Activated naive CD8-positive, alpha-beta T cell (primary cell): ENCODE measurements around the gene TIMM50.
A peak's percentile ranks its signal among the peaks of the same experiment; 100 is the strongest.

Experiments
- H3K27ac Mint-ChIP-seq: one replicate; pipeline ENCODE4 v1.8.0; 2021; ENCODE audit warnings: mixed read lengths
- H3K27me3 Mint-ChIP-seq: one replicate; pipeline ENCODE4 v1.8.0; 2021; ENCODE audit warnings: mixed read lengths
- H3K36me3 Mint-ChIP-seq: one replicate; pipeline ENCODE4 v1.8.0; 2021; ENCODE audit warnings: mixed read lengths
- H3K4me1 Mint-ChIP-seq: one replicate; pipeline ENCODE4 v1.8.0; 2021; ENCODE audit warnings: low read depth, mixed read lengths
- H3K4me3 Mint-ChIP-seq: one replicate; pipeline ENCODE4 v1.8.0; 2021; ENCODE audit warnings: mild to moderate bottlenecking, mixed read lengths
- H3K9me3 Mint-ChIP-seq: one replicate; pipeline ENCODE4 v1.8.0; 2021; ENCODE audit warnings: low read depth, mixed read lengths

Gene TIMM50

DNA sequence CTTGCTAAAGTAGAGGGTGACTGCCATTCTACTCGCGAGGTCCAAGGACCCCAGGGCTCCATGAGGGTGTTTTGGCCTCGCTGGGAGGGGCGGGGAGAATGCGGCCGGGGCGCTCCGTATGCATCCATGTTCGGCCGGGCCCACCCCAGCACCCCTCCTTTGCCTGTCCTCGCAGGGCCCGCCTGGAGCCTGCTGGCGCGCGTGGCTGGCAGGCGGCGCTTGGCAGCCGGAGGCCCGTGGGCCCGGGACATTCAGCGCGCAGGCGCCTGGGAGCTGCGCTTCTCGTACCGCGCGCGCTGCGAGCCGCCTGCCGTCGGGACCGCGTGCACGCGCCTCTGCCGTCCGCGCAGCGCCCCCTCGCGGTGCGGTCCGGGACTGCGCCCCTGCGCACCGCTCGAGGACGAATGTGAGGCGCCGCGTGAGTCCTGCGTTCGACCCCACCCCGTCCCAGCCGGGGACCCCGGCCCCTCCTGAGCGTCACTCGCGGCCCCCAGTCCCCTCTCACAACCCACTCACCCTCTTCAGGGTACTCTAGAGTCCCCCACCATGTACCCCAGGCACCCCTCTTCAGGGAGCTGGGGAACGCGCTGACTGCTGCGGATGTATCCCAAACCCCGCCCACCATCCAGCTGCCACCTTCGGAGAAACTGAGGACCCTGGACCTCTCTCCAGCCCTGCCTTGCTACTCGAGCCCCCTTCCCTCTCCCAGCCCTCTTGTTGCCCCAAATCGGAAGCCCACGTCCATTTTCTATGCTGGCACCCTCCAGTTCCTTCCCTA lies 22.2 kb downstream of the TIMM50 start:
- peaks cover 30% of the 10 kb centered on the region for H3K27me3 Mint-ChIP-seq
- no peaks in the 10 kb centered on the region for H3K36me3 Mint-ChIP-seq
- no peak overlapping the region for H3K27ac Mint-ChIP-seq
- no peaks in the 10 kb centered on the region for H3K9me3 Mint-ChIP-seq
- peak overlapping the region; percentile 38 for H3K4me3 Mint-ChIP-seq
- peaks cover 30% of the 10 kb centered on the region for H3K4me1 Mint-ChIP-seq

DNA sequence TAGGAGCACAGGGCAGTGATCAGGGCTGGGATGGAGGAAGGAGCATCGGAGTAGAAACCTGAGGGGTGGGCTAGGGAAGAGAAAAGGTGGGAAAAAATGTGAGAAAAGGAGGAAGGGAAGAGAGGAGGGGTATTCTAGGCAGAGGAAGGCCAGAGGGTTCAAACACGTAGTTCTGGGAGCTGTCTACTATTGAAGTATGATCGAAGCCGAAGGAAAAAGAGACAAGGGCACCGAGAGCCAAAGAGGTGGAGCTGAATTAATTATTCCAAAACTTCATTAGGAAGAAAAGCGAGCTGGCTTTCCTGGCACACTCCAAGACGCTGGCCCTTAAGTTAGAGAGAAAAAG lies 25.9 kb downstream of the TIMM50 start:
- H3K27me3 Mint-ChIP-seq, result peaks cover 16% of the 10 kb centered on the region
- H3K9me3 Mint-ChIP-seq, result no peaks in the 10 kb centered on the region
- peaks cover 19% of the 10 kb centered on the region for H3K4me1 Mint-ChIP-seq
- no peak overlapping the region for H3K27ac Mint-ChIP-seq
- peak overlapping the region; percentile 64 for H3K4me3 Mint-ChIP-seq
- no peaks in the 10 kb centered on the region for H3K36me3 Mint-ChIP-seq

DNA sequence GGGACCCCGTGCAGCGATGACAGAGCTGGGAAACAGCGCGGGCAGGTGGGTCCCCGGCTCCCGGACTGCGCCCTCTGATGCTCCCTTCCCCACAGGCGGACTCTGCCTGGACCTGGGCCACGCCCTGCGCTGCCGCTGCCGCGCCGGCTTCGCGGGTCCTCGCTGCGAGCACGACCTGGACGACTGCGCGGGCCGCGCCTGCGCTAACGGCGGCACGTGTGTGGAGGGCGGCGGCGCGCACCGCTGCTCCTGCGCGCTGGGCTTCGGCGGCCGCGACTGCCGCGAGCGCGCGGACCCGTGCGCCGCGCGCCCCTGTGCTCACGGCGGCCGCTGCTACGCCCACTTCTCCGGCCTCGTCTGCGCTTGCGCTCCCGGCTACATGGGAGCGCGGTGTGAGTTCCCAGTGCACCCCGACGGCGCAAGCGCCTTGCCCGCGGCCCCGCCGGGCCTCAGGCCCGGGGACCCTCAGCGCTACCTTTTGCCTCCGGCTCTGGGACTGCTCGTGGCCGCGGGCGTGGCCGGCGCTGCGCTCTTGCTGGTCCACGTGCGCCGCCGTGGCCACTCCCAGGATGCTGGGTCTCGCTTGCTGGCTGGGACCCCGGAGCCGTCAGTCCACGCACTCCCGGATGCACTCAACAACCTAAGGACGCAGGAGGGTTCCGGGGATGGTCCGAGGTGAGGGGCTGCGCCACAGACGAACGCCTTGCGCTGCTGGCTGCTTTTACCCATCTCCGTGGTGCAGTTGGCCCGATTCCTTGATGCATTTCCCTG lies 26.5 kb downstream of the TIMM50 start:
- no peaks in the 10 kb centered on the region for H3K36me3 Mint-ChIP-seq
- H3K4me3 Mint-ChIP-seq, result peak overlapping the region; percentile 86
- peaks cover 15% of the 10 kb centered on the region for H3K27me3 Mint-ChIP-seq
- H3K27ac Mint-ChIP-seq, result no peak overlapping the region
- no peaks in the 10 kb centered on the region for H3K9me3 Mint-ChIP-seq
- peaks cover 19% of the 10 kb centered on the region for H3K4me1 Mint-ChIP-seq

DNA sequence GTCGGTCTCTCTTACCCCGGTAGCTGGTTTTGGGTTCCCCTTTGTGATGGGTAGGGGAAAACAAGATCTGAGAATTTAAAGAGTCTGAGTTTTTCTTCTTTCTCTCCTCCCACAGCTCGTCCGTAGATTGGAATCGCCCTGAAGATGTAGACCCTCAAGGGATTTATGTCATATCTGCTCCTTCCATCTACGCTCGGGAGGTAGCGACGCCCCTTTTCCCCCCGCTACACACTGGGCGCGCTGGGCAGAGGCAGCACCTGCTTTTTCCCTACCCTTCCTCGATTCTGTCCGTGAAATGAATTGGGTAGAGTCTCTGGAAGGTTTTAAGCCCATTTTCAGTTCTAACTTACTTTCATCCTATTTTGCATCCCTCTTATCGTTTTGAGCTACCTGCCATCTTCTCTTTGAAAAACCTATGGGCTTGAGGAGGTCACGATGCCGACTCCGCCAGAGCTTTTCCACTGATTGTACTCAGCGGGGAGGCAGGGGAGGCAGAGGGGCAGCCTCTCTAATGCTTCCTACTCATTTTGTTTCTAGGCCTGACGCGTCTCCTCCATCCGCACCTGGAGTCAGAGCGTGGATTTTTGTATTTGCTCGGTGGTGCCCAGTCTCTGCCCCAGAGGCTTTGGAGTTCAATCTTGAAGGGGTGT lies 27.2 kb downstream of the TIMM50 start:
- H3K4me1 Mint-ChIP-seq, result peaks cover 19% of the 10 kb centered on the region
- peaks cover 15% of the 10 kb centered on the region for H3K27me3 Mint-ChIP-seq
- no peaks in the 10 kb centered on the region for H3K36me3 Mint-ChIP-seq
- no peak overlapping the region for H3K27ac Mint-ChIP-seq
- no peaks in the 10 kb centered on the region for H3K9me3 Mint-ChIP-seq
- H3K4me3 Mint-ChIP-seq, result peak overlapping the region; percentile 86

DNA sequence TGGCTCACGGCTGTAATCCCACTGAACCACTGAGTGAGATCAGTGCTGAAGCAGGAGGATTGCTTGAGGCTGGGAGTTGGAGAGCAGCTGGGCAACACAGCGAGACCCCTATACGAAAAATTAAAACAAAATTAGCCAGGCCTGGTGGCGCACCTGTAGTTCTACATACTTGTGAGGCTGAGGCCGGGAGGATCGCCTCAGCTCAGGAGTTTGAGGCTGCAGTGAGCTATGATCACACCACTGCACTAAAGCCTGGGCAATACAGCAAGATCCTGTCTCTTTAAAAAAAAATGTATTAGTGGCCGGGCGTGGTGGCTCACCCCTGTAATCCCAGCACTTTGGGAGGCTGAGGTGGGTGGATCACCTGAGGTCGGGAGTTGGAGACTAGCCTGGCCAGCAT lies 28.0 kb downstream of the TIMM50 start:
- Mint-ChIP-seq H3K4me1 (peaks cover 12% of the 10 kb centered on the region), H3K27me3 (peaks cover 17% of the 10 kb centered on the region), H3K4me3 (peak overlapping the region; percentile 86), H3K36me3 (no peaks in the 10 kb centered on the region), H3K27ac (no peak overlapping the region), H3K9me3 (no peaks in the 10 kb centered on the region)

DNA sequence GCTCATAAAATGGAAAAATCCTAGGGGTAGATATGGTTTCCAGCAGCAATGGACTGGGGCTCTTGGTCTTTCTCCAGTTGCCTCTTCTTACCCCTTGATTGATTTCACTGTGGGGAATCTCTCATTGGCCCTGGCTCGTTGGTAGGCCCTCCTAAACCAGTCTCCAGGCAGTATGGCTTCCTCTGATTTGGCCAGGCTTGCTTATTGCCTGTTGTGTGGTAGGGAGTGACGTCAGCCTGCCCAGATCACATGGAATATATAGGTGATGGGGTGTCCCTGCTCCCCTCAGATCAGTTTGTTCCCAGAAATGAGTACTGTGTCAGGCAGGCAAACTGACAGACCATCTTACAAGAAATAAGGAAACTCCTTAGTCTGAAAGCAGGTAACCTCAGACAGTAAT lies 28.6 kb downstream of the TIMM50 start:
- H3K4me1 Mint-ChIP-seq, result peaks cover 11% of the 10 kb centered on the region
- H3K4me3 Mint-ChIP-seq, result no peak overlapping the region
- peaks cover 18% of the 10 kb centered on the region for H3K27me3 Mint-ChIP-seq
- no peaks in the 10 kb centered on the region for H3K9me3 Mint-ChIP-seq
- H3K36me3 Mint-ChIP-seq, result no peaks in the 10 kb centered on the region
- H3K27ac Mint-ChIP-seq, result no peak overlapping the region

DNA sequence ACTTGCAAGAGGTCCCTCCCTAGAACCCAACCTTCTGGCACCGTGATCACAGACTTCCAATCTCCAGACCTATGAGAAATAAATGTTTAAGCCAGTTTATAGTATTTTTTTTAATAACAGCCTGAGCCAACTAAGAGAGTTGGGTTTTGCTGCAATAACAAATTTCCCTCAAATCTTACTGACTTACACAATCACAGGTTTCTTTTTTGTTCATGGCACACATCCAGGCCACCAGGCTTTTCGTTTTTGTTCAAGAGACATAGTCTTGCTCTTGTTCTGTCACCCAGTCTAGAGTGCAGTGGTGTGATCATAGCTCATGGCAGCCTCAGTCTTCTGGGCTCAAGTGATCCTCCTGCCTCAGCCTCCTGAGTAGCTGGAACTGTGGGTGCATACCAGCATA lies 32.4 kb downstream of the TIMM50 start:
- H3K9me3 Mint-ChIP-seq, result no peaks in the 10 kb centered on the region
- peaks cover 10% of the 10 kb centered on the region for H3K4me1 Mint-ChIP-seq
- no peak overlapping the region for H3K27ac Mint-ChIP-seq
- H3K36me3 Mint-ChIP-seq, result no peaks in the 10 kb centered on the region
- H3K4me3 Mint-ChIP-seq, result no peak overlapping the region
- H3K27me3 Mint-ChIP-seq, result peaks cover 24% of the 10 kb centered on the region

DNA sequence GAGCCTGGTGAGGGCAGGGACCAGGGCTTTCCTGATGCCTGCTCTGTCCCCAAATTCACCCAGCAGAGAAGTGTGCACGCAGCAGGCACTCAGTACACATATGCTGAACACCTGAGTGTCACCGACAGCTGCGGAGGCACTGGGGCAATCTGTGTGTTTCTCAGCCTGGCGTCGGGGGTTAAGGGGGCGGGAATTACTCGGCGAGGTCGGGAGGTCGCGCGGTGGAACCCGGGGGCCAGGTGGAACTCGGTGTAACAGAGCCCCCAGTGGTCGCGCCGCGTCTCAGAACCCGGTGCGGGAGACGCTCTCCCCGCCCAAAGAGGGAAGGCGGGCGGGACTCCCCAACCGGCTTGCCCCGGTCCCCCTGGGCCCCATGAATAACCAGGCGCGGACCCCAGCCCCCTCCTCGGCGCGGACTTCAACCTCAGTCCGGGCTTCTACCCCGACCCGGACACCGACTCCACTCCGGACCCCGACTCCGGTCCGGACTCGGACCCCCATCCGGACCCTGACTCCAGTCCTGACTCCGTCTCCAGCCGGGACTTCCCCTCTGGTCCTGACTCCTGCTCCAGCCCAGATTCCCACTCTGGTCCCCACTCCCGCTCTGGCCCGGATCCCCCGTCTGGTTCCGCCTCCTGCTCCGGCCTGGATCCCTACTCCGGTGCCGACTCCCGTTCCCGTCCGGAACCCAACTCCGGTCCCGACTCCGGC lies 34.4 kb downstream of the TIMM50 start, which contains the start of gene SELENOV:
TSS of gene SELENOV (plus strand) at position 300 of the 711 bp plus-strand sequence. CDS start at position 374, 74 bp downstream.
- H3K27ac Mint-ChIP-seq, result no peak within 1 kb of the TSS
- peaks cover 9% of the 10 kb centered on the region for H3K4me1 Mint-ChIP-seq
- H3K4me3 Mint-ChIP-seq, result peak within 1 kb of the TSS; percentile 83
- no peaks in the 10 kb centered on the region for H3K36me3 Mint-ChIP-seq
- H3K9me3 Mint-ChIP-seq, result no peaks in the 10 kb centered on the region
- H3K27me3 Mint-ChIP-seq, result peaks cover 19% of the 10 kb centered on the region

DNA sequence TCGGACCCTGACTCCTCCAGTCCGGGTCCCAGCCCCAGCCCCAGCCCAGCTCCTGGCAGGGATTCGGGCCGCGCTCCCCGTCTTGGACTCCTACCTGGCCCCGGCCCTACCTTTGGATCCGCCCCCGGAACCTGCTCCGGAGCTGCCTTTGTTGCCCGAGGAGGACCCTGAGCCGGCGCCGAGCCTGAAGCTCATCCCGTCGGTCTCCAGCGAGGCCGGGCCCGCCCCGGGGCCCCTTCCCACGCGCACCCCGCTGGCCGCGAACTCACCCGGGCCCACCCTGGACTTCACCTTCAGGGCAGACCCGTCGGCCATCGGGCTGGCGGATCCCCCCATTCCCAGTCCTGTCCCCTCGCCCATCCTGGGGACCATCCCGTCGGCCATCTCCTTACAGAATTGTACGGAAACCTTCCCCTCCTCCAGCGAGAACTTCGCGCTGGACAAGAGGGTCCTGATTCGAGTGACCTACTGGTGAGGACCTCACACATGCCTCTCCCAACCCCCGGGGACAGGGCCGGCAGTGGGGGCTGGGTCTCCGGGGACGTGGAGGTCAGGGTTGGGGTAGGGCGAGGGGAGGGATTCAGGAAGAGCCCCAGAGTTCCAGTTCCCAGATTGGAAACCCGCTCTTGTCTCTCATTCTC lies 35.0 kb downstream of the TIMM50 start:
- no peaks in the 10 kb centered on the region for H3K36me3 Mint-ChIP-seq
- peak overlapping the region; percentile 83 for H3K4me3 Mint-ChIP-seq
- H3K27ac Mint-ChIP-seq, result no peak overlapping the region
- H3K4me1 Mint-ChIP-seq, result peaks cover 9% of the 10 kb centered on the region
- H3K9me3 Mint-ChIP-seq, result no peaks in the 10 kb centered on the region
- H3K27me3 Mint-ChIP-seq, result peaks cover 19% of the 10 kb centered on the region

DNA sequence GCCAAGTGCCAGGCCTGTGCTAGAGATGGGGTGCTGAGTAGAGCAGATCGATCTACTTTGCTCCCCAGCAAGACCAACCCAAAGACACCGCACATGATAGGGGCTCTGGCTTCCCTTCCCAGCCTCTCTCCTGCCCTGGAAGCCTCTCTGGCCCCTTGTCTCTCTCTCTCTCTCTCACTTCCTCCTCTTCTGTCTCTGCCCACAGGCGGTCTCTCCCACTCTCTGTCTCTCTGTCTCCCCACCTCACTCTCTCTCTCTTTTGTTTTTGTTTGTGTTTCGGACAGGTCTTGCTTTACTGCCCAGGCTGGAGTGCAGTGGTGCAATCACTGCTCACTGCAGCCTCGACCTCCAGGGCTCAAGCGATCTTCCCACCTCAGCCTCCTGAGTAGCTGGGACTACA lies 35.6 kb downstream of the TIMM50 start:
- Mint-ChIP-seq H3K27ac (peak overlapping the region; percentile 28), H3K27me3 (peaks cover 19% of the 10 kb centered on the region), H3K9me3 (no peaks in the 10 kb centered on the region), H3K36me3 (no peaks in the 10 kb centered on the region), H3K4me1 (peaks cover 9% of the 10 kb centered on the region), H3K4me3 (peak overlapping the region; percentile 79)

DNA sequence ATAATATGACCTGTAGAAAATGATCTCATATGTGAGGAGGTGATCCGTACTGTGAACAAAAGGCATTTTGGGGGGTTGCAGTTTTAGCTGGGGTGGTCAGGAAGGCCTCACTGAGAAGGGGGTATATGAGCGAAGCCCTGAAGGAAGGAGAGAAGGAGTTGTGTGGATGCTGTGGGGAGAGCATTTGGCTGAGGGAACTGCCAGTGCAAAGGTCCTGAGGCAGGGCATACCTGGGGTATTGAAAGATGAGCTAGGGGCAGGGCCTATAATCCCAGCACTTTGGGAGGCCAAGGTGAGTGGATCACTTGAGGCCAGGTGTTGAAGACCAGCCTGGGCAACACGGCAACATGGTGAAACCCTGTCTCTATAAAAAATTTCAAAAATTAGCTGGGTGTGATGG lies 36.8 kb downstream of the TIMM50 start:
- H3K4me3 Mint-ChIP-seq, result peak overlapping the region; percentile 38
- H3K27me3 Mint-ChIP-seq, result peaks cover 19% of the 10 kb centered on the region
- H3K4me1 Mint-ChIP-seq, result peaks cover 9% of the 10 kb centered on the region
- H3K27ac Mint-ChIP-seq, result no peak overlapping the region
- no peaks in the 10 kb centered on the region for H3K36me3 Mint-ChIP-seq
- H3K9me3 Mint-ChIP-seq, result no peaks in the 10 kb centered on the region

DNA sequence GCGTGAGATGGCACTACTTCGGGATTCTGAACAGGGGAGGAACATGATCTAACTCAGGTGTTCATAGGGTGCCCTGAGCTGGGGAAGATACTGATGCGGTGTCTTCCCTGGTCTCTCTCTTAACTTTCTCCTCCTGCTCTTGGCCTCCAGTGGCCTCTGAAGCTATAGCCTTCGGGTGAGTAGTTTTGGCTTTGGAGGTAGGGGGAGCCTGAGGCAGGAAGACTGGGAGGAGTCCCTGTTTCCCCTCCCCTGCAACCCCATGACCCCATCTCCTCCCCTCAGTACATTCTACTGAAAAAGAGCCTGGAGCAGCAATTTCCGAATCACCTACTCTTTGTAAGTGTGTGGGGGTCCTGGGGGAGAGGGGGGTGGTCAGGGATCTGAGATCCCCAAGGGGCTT lies 37.8 kb downstream of the TIMM50 start:
- no peaks in the 10 kb centered on the region for H3K36me3 Mint-ChIP-seq
- H3K4me1 Mint-ChIP-seq, result peaks cover 9% of the 10 kb centered on the region
- H3K27me3 Mint-ChIP-seq, result peaks cover 15% of the 10 kb centered on the region
- H3K27ac Mint-ChIP-seq, result no peak overlapping the region
- no peak overlapping the region for H3K4me3 Mint-ChIP-seq
- no peaks in the 10 kb centered on the region for H3K9me3 Mint-ChIP-seq

DNA sequence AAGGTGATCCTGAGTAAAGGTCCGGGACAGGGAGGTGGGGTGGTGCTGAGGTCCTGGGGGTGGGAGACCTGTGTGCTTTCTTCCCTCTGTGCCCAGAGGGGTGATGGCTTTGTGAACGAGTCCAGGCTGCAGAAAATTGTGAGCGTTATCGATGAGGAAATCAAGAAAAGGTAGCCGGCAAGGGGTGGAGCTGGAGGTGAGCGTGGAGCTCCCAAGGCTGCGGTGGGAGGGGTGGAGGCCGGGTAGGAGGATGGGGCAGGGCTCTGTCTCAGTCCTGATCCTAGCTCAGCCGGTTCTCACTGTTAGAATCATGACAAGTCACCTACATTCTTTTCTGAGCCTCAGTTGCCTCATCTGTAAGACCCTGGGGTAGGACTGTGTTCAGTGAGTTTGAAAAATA lies 38.3 kb downstream of the TIMM50 start:
- Mint-ChIP-seq H3K4me3 (no peak overlapping the region), H3K4me1 (peaks cover 9% of the 10 kb centered on the region), H3K27ac (no peak overlapping the region), H3K27me3 (peaks cover 14% of the 10 kb centered on the region), H3K36me3 (no peaks in the 10 kb centered on the region), H3K9me3 (no peaks in the 10 kb centered on the region)
